A549 treated with AZD2906 at 1 μM for 4 hours (cell line): ENCODE measurements around the gene HOXA10. TPM values are rescaled to one million over a fixed set of nuclear protein-coding genes. Genes with fewer than 3 reads are reported as not detected.

Experiments
- total RNA-seq: library from RNA; stranded (reverse); fragments of 200-300 nt; extraction: Qiagen RNA extraction; gene quantifications from 5 replicates; pipeline ENCODE4 v1.2.3, GENCODE V29; 2022

The HOXA10 gene
- 6.2 to 7.0 TPM (median 6.7 TPM) in 5 replicates for total RNA-seq

GRCh38 chr7:27173956-27174873 lies at the start of gene HOXA10:
HOXA10 (minus strand) TSS chr7:27174320; CDS start chr7:27174306, 14 bp downstream.

GRCh38 chr7:27199849-27200760 lies 26.0 kb upstream of the HOXA10 start, which contains the start of gene HOXA13:
HOXA13 (minus strand) TSS chr7:27200091; CDS start chr7:27200077, 14 bp downstream.

GRCh38 chr7:27185013-27185853 lies 11.1 kb upstream of the HOXA10 start, which contains the start of gene HOXA11:
HOXA11 (minus strand) TSS chr7:27185232; CDS start chr7:27185144, 88 bp downstream.

GRCh38 chr7:27165089-27165995 lies 8.8 kb downstream of the HOXA10 start, which contains the start of gene HOXA9:
HOXA9 (minus strand) TSS chr7:27165537; CDS start chr7:27165457, 80 bp downstream.

GRCh38 chr7:27156508-27156898 lies 17.6 kb downstream of the HOXA10 start, which contains the start of gene HOXA7:
HOXA7 (minus strand) TSS chr7:27156675; CDS start chr7:27156545, 130 bp downstream.

GRCh38 chr7:27151931-27152815 lies 21.9 kb downstream of the HOXA10 start, which contains the start of gene HOXA3:
HOXA3 (minus strand) TSS chr7:27152583; CDS start chr7:27110640, 41,943 bp downstream.

GRCh38 chr7:27147199-27148030 lies 26.7 kb downstream of the HOXA10 start, which contains the start of gene HOXA6:
HOXA6 (minus strand) TSS chr7:27147774; CDS start chr7:27147749, 25 bp downstream.

GRCh38 chr7:27143023-27143949 lies 30.8 kb downstream of the HOXA10 start, which contains the start of gene HOXA5:
HOXA5 (minus strand) TSS chr7:27143681; CDS start chr7:27143607, 74 bp downstream.

GRCh38 chr7:27130540-27131389 lies 43.4 kb downstream of the HOXA10 start, which contains the start of gene HOXA4:
HOXA4 (minus strand) TSS chr7:27130757; CDS start chr7:27130733, 24 bp downstream.

Other genes starting within 250 kb of the HOXA10 start
- gene HOXA1, start 78.3 kb downstream of the HOXA10 start, total RNA-seq, result 2.1 to 3.4 TPM (median 3.2 TPM) in 5 replicates
- 0.40 to 0.85 TPM (median 0.76 TPM) in 5 replicates for gene HOXA2, start 71.6 kb downstream of the HOXA10 start, total RNA-seq
- gene HOXA4, start 43.6 kb downstream of the HOXA10 start, total RNA-seq, result 1.6 to 1.9 TPM (median 1.8 TPM) in 5 replicates
- 3.3 to 5.9 TPM (median 4.0 TPM) in 5 replicates for gene HOXA5, start 30.6 kb downstream of the HOXA10 start, total RNA-seq
- gene HOXA6, start 26.5 kb downstream of the HOXA10 start, total RNA-seq, result 1.1 to 1.8 TPM (median 1.4 TPM) in 5 replicates
- 3.7 to 5.6 TPM (median 4.7 TPM) in 5 replicates for gene HOXA3, start 21.7 kb downstream of the HOXA10 start, total RNA-seq
- gene HOXA7, start 17.6 kb downstream of the HOXA10 start, total RNA-seq, result 5.0 to 5.3 TPM (median 5.2 TPM) in 5 replicates
- gene HOXA9, start 8.8 kb downstream of the HOXA10 start, total RNA-seq, result 0.37 to 0.89 TPM (median 0.53 TPM) in 5 replicates
- 0.45 to 0.69 TPM (median 0.55 TPM) in 5 replicates for gene HOXA11, start 10.9 kb upstream of the HOXA10 start, total RNA-seq
- 1.7 to 2.4 TPM (median 2.2 TPM) in 5 replicates for gene HOXA13, start 25.8 kb upstream of the HOXA10 start, total RNA-seq
- gene EVX1, start 68.5 kb upstream of the HOXA10 start, total RNA-seq, result 0.09 to 0.22 TPM (median 0.14 TPM) in 5 replicates